ENCODE results near the gene IRF1.

Gene IRF1

DNA sequence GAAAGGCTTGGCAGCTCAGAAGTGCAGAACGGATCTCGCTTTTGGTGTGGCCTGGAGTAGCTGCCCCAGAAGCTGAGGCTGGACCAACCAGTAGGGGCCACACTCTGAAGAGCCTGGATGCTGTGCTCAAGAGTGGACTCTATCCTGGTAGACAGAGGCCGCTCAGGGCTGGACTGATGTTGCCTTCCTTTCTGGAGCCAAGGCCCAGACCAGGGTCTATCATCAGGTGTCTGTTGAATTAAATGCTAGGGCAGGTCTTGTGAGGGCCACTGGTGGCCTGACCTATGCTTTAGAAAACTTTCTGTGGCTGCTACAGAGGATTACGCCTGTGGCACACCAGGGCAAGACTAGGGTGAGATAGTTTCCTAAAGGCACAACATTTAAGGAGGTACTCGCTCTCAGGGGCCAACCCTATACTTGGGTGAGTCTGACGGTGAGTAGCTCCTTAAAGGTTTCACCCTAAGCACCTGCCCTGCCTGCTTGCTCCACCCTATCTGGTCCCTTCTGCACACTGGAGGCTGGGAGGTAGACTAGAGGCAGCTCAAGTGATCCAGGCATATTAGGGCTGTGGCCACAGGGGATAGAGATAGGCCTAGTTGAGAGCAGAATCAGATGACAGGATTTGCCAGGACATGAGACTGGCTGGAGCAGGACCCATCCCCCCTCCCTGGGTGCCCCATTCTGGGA lies 9.8 kb upstream of the IRF1 start:
- no peak for DNase-seq

DNA sequence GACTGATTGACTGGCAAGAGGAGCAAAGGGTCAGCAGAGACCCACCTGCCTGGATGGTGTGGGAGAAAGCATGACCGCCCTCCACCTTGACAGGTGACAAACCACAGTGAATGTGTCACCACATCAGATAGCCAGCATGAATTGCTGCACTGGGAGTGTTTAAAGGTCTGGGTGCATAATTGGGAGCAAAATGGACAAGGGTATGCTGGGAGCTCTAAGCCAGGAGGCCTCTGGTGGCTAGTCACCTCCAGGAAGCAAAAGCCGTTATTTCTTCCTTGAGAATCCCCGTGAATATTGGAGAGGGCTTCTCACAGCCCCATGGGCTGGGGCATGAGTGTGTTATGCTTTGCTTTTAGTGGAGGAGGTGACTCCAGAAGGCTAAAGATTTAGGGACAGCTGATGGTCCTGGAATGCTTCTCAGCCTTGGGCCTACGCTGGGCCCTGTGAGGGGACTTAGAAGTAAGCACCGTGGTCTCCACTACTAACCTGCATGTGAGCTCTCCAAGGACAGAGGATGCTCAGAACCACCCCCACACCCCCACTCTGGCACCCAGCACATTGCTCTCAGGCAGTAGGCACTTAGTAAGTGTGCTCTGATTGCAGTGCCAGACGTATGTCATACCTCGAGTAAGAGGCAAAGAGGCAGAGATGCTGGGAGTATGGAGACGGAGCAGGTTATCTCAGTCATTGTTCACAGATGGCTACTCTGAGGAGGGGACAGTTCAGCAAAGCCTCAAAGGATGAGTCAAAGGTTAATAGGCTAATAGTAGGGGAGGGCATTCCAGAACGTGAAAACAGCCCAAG lies 9.1 kb upstream of the IRF1 start:
- peak; percentile 11 for DNase-seq

DNA sequence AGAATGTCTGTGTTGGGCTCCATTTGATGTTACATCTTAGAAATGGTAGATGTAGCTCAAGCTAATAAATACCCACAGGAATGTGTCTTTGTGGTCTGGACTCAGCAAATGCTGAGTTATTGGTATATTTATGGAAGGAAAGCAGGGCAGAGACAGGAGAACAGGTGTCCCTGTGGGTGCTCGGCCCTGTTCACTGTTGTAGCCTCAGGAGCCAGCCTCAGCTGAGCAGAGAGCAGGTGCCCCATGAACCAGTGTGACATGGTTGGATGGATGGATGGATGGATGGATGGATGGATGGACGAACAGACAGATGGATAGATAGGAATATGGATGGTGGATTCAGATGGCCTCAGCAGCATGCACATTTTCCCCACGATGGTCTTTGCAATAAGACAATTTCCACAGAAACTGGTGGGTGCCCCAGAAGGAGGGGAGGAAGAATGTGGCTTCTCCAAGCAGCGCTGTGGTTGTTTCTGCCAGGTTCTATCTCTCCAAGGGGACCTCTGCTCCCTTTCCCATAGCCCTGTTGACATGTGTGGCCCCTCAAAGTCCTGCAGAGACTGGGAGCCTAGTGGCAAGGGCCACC lies 8.2 kb upstream of the IRF1 start:
- DNase-seq = no peak

DNA sequence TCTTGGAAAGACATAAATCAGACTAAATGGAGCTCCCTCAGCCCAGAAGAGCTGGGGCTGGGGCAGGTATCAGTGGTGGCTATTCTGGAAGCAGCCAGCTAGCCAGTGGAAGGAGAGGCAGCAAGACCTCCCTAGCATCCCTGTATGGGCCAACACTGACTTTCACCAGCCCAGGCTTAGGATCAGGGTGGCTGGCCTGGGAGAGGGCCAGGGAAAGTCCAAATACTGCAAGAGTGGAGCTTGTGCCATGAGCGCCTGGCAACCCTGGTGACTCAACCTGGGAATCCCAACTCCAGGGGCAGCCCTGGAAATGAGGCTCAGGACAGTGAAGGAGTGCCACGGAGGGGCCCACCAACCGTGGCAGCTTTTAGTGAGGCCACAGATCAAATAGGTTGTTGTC lies 7.6 kb upstream of the IRF1 start:
- peak; percentile 91 for DNase-seq

DNA sequence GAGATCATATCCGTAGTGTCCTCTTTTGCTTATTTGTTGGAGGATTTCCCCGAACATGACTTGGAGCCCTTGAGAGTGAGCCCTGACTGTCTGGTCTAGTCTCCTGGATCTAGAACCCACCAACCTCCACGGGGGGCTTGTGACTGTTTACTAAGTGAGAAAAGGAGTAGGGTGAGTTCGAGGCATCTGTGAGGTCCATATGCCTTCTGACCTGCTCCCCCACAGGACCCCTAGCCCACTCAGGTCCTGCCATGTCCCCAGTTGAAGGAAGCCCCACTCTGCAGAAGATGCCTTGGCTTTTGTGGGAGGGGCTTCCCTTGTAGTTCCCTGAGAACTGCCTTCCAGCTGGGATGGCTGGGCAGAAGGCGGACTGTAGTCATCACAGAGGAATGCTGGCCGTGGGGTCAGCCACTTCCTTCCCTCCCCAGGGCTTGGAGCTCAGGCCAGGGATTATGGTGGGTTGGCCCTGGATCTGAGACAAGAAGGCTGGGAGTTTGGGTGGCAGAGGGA lies 7.0 kb upstream of the IRF1 start:
- no peak for DNase-seq

DNA sequence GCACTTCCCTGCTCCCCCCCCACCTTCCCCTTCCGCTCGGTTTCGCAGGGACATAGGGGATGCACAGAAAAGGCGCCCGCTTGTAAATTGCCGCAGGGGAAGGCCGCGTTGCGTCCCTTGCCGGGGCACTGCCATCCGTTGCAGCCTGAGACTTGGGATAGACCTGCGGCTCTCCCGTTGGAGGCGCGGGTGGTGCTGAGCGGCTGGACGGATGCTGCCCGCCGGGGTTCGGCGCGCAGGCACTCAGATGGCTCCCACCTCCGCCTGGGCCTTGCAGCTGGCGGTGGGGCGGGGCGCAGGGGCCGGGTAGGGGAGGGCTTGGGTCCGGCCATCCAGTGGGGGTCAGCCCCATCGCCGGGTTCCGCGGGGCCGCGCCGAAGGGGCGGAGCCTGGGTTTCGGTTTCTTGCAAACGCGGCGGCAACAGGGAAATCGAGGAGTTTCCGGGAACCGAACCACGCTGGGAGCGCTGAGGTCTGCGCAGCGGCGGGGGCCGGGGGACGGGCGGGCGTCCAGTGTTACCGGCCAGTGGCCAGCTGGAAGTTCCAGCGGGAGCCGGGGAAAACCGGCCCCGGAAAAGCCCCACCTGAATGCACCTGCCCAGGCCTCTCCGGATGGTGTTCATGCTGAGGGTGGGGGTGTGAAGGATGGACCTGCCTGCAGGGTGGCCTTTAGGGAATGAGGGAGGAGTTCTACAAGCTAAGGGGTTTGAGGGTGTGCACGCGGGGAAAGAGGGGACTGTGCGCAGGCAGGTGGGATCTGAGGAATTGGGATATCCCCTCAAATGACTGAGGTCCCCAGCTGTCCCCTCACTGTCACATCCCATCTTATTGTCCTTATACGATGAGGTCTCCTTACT lies 6.3 kb upstream of the IRF1 start:
- DNase-seq = peak; percentile 95

DNA sequence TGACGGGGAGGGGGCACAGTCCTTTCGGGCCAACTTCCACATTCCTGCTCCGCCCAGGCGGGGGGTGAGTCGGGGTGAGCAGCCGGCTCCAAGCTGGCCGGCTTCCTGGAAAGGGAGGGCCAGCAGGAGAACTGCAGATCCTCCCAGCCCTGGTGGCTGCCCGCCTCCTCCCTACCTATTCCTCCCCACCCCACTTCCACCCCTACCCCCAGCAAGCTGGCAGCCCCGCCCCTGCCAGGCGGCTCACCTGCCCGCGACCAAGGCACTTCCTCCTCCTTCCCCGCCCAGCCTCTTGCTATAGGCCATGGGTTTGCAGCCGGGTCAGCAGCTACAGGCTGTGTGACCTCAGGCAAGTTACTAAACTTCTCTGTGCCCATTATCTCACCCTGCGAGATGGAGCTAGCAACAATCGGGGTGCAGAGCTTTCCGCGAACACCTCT lies 5.6 kb upstream of the IRF1 start:
- DNase-seq = peak; percentile 91

DNA sequence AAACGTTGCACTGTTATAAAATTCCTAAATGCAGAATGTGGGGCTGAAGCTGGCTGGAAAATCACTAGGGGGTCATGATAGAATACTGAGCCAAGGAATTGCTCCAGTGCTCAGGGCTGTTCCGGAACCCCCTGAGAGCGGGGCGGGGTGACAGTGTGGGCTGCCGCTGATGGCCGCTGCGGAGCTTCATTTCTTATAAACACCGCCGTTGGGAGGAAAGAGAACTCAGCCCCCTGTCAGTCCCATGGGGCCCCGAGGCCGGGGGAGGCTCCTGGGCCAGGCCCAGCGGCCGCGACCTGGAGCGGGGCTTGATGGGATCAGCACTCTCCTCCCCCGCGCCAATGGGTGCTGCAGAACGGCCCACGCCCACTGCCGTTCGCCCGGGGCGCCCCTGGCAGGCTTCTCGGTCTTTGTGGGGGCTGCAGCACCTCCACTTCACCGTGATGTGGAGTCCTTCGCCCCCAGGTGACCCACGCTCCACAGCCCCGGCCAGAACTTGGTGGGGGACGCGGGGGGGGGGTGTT lies 5.2 kb upstream of the IRF1 start:
- peak; percentile 91 for DNase-seq

DNA sequence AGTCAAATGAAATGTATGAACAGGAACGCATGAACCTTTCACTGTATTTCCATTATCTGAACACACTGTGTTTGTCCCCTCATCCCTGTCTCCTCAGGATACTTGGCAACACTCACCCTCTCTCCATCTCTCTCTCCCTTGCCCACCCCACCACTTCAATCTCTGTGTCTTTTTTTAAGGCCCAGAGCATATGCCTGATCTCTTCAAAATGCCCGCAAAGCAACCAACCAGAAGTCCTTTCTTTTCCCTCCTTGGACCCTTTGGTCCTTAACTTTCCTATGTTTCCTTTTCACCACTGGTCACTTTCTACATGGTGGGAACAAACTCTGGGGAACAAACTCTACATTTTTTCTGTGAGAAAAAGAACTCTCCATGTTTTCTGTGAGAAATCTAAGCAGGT lies 3.2 kb upstream of the IRF1 start:
- no peak for DNase-seq

DNA sequence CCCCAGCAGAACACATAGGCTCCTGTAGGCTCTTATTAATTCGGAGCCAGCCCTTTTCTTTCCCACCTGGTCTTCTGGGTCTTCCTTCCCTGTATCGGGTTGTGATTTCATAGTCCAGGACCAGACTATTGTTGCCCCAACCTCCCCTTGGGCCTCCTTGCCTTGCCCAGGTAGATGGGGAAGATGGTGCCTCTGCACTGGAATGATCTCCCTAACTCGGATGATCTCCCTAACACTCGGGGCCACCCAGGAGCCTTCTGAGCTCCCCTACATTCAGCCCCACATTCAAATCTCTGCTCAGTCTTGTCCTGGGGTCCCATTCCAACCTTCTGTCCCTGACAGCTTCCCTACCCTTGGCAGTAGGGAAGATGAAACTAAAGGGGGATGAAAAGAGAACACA lies 2.7 kb upstream of the IRF1 start:
- no peak for DNase-seq

DNA sequence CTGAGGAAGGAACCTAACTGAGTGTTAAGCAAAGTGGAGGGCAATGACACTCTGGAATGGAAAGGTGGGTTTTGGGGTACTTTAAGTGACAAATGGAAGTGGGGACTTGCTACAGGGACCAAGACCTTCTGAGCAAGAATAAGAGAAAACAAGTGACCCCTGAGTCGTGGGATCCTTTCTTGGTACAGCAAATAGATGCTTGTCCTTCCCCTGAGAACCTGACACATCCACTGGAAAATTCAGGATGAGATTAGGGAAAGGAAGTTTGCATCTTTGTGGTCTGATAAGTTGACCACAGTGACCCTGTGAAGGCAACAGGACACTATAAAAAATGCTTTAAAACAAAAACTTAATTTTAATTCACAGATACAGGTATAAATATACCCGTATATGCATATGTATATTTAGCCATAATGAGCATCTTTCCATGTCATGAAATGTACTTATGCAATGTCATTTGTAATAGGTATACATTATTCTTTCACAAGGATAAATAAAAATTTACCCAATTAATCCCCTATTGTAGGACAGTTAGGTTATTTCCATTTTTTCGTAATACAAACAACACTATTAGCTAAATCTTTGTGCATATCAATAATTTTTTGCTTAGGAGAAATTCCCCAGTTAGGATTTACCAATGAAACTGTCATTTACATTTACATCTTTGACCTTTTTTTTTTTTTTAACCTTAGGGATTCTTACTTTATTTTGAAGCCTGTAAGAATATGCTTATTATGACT lies 2.0 kb upstream of the IRF1 start:
- peak; percentile 75 for DNase-seq

DNA sequence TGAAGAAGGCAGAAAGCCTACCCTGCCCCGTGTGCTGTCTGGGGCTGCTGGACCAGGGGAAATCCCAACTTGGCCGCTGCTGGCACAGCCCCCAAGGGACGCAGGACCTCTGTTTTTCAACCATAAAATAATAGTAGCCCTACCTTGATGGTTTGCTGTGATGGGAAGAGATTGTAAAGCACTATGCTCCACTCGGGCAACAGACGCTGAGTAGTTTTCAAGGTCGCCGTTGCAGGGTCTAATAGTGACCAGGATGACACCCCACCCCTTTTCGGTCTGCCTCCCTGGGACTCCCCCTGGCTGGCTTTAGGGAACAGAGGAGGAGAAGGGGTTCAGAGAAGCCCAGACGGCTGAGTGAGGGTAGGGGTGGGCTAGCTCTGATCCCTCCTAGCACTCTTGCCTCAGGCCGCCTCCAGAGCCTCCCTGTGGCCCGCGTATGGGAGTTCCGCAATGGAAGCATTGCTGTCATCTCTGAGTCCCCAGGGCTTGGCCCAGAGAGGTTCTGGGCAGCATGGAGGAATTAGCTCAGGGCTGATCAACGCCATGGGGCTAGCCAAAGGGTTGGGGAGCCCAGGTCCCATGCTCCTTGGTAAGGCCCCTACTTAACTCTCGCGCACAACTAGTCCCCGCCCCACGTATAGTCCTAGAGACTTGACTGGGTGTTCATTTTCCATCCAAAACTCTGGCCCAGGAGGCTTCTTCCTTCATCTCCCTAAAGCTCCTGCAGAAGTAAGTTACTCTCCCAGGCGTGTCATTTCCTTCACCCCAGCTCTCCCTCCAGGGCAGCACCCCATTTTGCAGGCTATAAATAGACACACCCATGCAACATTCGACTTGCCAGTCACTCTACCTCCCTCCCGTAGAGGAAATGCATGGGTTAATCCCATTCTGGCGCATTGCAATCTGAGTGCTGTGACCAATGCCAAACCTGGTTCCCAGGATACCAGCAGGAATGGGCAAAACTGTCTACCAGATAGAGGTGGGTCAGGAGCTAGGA lies 1.1 kb upstream of the IRF1 start:
- DNase-seq = peak; percentile 66

DNA sequence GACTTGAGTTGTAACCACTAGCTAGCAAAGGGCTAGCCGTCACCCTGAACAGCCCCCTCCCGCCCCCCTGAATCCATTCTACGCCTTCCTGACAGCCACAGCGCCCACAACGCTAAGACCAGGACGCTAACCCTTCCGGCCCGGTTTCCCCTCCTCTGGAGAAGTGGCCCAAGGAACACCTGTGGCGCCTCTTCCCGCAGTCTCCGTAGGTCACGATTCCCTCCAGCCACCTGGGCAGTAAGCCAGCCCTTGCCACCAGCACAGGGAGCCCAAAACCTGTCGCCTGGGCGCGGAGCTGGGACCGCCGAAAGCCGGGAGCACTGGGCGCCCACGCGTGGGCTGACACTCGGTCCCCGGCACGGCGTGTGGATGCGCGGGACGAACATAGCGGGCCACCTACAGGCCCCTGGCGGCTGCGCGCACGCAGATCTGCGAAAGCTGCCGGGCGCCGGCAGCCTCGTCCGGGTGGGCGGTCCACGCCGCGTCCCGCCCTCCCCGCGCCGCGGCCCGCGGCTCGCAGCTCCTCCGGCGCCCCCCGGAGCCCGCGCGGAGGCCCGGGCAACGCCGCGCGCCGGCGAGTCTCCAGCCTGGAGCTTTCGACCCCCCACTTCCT lies 596 bp downstream of the IRF1 start:
- peak; percentile 69 for DNase-seq

DNA sequence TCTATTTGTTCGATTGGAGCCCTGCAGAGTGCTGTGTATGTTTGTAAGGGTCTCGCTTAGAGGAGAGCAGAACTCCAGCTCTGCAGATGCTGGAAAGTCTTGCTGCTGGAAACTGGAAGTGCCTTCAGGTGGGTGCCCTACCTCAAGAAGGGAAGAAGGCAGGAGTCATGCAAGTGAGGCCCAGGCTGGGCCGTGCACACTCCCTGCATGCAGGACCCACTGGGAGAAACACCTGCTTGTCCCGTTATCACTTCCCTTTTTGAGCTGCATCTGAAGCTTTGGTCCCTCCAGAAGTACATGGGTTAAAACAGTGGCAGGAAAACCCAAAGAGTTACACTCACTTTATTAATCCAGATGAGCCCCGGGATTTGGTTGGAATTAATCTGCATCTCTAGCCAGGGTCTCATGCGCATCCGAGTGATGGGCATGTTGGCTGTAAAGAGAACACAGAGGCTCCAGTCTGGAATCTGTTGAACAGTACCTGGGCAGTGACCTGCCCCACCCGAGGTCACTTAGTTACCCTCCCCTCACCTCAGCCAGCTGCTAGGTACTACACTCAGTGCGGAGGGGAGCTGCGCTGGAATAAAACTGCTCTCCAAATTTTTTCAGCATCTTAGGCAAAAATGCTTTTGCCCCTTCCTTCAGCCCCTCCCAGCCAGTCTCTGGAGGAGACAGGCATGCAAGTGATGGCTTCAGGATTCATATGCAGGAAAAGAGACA lies 1.4 kb downstream of the IRF1 start:
- no peak for DNase-seq

DNA sequence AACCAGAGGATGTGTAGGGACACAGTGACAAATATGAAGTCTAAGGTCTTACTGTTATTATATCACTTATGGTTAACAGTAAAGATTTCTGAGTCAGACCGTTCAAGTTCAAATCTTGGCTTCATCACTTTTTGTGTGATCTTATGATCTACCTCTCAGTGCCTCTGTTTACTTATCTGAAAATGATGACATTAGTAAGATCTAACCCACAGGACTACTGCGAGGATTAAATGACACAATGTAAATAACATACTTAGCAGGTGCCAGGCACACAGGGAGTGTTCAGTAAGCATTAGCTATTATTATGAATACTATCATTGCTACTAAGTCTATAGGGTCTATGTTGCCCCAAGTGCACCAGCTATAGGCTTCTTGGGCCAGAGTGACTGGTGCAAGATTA lies 2.0 kb downstream of the IRF1 start:
- DNase-seq = no peak

DNA sequence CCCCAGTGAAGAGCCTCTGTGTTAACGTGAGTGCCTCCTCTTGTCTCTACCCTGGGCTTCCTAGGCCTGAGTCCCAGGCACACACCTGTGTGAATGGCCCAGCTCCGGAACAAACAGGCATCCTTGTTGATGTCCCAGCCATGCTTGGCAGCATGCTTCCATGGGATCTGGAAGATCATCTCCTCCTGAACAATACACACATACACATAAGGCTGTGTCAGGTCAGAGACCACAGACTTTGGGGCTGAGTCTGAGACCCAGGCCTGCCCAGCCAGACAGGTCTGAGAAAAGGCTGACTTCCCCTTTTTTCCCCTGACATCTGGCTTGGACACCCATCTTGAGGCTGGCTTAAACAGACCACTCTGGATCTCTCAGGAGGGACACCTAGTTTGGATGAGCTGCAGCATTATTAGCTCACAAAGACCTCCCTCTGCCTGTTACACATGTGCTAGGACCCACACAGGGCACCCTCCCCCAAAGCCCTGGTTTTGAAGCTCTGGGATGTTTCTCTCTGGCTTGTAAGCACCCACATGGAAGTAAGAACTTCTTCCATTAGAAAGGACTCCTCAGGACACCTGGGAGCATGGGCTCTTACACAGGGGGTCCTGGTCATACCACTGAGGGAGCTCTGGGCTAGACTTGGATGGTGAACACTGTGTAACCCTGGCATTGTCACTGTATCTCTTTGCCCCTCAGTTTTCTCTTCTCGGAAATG lies 2.6 kb downstream of the IRF1 start:
- peak; percentile 33 for DNase-seq

DNA sequence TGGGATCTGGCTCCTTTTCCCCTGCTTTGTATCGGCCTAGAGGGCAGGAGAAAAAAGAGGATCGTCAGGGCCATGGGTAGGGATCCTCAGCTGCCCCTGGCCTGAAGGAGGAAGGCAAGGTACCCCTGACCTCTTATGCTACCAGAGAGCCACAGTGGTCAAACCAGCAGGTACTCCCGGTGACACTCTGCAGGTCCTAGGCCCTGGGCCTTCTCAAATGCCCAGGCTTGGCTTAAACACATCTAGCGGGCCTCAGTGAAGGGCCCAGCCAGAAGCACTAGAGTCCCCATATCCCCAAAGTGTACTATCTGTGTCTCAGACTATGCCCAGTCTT lies 3.5 kb downstream of the IRF1 start:
- no peak for DNase-seq

DNA sequence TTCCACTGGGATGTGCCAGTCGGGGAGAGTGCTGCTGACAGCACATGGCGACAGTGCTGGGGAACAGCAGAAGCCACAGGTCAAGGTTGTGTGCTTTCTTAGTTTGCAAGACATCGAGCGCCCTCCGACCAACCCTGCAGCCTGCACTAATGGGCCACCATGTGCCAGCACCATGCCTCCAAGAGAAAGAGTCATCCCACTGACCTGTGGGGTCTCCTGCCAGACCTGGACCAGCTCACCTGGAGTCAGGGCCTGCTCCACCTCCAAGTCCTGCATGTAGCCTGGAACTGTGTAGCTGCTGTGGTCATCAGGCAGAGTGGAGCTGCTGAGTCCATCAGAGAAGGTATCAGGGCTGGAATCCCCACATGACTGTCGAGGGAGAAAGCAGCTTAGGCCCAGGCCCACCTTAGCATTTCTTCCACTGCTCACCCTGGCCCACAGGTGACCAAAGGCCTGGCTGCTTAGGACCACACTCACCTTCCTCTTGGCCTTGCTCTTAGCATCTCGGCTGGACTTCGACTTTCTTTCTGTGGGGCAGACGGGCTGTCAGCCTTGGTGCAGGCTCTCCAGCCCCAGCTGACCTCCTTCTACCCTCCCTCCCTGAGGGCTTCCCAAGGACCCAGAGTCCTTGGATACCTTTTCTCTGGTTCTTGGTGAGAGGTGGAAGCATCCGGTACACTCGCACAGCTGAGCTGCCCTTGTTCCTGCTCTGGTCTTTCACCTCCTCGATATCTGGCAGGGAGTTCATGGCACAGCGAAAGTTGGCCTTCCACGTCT lies 4.1 kb downstream of the IRF1 start:
- DNase-seq = no peak

Measured in inflammatory macrophage treated with lipopolysaccharide for 4 hours (primary cell).